AG10803 (cell line): ENCODE results near the gene VANGL2.

ENCODE experiments used
- DNase-seq: peaks from one replicate; pipeline ENCODE4 v3.0.0; 2010; ENCODE audit warnings: low read depth
- H3K4me3 ChIP-seq: 2 replicates; pipeline ENCODE4 v1.5.1; 2011; ENCODE audit warnings: mild to moderate bottlenecking, low read length, control low read depth
- TF ChIP-seq, protein P1 (sequence below): conservative IDR thresholded peaks from 2 replicates; pipeline ENCODE4 v1.5.1; 2011; ENCODE audit warnings: mild to moderate bottlenecking, low read length, control low read depth, inconsistent platforms

The VANGL2 gene

DNA sequence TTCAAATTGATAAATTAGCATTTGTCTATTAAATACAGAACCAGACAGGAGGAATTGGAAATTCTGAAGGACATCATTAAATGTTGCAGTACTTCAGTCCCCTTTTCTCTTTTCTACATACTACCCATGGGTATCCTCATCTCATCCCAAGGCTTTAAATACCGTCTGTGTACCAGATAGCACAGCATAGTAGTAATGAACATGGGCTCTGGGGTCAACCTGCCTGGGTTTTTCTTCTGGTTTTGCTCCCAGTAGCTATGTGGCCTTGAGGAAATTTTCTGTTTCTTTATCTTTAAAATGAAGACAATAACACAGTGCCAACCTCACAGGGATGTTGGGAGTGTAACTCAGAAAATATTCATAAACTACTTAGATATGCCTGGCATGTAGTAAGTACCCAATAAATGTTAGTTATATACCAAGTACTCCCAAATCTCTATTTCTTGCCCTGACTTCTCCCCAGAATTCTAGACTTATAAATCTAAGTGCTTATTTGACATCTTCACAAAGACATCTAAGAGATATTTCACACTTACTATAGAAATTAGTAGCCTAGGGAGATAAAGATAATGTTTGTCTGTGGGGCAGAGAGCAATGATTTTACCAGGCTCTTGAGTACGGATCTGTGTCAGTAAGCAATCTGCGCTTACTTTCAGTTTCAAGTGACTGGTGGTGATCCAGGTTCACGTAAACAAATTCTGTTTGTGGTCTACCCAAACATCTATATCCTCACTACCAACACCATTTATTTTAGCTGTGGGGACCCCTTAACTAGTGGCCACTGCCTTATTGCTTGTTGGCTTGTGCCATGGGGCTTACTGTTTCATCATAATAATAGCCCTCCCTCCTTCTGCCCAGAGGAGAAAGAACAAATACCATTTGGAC, 37.3 kb downstream of the VANGL2 start:
- TF ChIP-seq, protein P1, sequence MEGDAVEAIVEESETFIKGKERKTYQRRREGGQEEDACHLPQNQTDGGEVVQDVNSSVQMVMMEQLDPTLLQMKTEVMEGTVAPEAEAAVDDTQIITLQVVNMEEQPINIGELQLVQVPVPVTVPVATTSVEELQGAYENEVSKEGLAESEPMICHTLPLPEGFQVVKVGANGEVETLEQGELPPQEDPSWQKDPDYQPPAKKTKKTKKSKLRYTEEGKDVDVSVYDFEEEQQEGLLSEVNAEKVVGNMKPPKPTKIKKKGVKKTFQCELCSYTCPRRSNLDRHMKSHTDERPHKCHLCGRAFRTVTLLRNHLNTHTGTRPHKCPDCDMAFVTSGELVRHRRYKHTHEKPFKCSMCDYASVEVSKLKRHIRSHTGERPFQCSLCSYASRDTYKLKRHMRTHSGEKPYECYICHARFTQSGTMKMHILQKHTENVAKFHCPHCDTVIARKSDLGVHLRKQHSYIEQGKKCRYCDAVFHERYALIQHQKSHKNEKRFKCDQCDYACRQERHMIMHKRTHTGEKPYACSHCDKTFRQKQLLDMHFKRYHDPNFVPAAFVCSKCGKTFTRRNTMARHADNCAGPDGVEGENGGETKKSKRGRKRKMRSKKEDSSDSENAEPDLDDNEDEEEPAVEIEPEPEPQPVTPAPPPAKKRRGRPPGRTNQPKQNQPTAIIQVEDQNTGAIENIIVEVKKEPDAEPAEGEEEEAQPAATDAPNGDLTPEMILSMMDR: no peak
- H3K4me3 ChIP-seq: no peak overlapping the region
- DNase-seq: no peak

DNA sequence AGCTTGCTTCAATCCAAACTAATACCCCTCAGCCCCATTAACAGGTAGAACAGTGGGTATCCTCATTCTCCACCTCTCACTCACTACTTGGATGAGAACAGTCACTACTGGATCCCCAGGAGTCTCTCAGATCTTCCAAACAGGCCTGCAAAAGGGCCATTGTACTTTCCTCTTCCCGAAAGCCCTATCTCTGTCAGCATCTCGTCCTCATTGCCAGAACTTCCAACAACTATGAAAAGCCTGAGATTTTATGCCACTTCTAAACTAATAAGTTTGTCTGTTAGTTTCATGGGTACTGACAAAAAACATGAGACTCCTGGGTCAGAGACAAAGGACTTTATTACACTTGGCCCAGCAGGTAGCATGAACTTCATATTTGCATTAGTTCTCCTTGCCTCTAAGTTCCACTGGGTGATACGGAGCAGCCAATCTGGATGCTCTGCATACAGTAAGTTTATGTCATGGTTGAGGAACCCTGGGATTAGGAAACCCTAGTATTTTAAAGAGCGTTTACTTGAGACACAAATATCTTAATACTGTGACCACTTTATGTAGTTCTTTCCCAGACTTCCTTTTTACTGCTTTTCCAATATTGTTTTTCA, 38.1 kb downstream of the VANGL2 start:
- TF ChIP-seq, protein P1: no peak
- no peak overlapping the region for H3K4me3 ChIP-seq
- no peak for DNase-seq

DNA sequence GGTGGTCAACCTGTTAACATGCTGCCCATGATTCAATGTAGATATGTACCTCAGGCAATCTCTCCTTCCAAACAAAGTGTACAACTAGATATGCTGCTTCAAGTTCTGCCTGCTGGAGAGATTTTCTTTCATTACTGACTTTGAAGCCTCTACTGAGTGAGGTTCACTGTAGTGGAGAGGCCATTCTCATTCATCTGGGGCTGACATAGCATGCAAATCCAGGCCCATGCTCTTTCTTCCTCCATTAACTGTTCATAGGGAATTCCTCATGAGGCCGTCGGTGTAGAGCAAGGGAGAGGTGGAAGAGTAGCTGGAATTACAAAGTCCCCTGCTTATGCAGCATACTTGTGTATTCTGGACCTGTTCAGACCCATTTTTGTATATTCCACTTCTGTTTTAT, 38.6 kb downstream of the VANGL2 start:
- H3K4me3 ChIP-seq: no peak overlapping the region
- TF ChIP-seq, protein P1: no peak

DNA sequence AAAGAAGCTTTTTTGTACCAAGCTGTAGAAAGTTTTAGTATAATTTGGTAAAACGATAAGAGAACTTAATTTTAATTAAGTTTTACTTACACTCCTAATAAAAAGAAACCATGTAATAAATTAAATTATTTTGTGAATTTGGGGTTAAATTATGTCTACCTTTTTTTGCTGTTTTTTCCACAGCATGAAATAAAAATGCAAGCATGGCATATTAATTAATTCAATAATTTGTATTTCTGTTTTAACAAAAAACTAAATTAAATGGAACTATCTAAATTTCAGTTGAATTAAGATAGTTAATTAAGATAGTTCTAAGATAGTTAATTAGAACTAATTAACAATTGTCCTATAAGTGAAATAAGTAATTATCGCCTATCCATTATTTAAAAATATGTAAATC, 39.4 kb downstream of the VANGL2 start:
- TF ChIP-seq, protein P1: no peak
- DNase-seq: no peak
- no peak overlapping the region for H3K4me3 ChIP-seq

More for the DNA sequence above, 38.6 kb downstream of the VANGL2 start:
- no peak for DNase-seq

DNA sequence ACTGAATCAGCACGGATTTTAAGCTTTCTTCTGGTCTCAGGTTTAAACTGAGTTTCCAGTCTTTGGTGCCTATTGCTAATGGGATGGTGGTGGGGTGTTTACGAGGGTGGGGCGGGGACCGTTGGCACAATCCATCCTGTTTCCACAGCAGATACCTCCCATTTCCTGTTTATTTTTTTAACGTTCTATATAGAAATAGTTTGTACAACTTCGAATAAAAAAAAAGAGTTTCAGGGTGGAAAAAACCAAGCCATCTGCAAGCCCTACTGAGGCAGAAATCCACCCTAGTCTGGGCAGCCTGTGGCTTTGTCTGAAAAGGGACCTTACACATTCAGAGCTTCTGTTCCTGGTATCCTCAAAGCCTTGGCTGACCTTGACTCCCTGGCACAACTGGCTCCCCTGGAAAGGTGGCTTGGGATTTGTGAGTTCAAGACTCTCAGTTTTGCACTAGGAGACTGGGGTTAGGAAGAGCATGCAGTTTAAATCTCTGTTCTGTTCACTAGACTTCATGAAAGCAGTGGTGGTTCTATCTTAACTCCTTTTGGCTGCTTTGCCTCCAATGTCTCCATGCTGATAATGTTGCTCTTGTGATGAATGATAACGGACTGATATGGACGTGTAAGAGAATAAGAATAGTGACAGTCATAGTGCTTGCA, 46.7 kb downstream of the VANGL2 start:
- DNase-seq: no peak
- H3K4me3 ChIP-seq: no peak overlapping the region
- TF ChIP-seq, protein P1: no peak

DNA sequence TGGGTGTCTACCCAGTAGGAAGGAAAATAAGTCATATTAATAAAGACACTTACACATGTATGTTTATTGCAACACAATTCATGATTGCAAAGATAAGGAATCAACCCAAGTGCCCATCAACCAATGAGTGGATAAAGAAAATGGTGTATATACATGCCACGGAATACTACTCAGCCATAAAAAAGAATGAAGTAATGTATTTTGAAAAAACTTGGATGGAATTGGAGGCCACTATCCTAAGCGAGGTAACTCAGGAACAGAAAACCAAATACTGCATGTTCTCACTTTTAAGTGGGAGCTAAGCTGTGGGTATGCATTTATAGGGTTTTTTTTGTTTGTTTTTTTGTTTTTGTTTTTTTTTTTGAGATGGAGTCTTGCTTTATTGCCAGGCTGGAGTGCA, 49.1 kb downstream of the VANGL2 start:
- TF ChIP-seq, protein P1: no peak
- no peak for DNase-seq

More for the DNA sequence above, 49.1 kb downstream of the VANGL2 start:
- H3K4me3 ChIP-seq: no peak overlapping the region
